GM10847 (cell line): ENCODE measurements around the gene FGFR4.

Experiments used
- POLR2A ChIP-seq: IDR thresholded peaks from 2 replicates; pipeline ENCODE4 v1.6.1; 2011; ENCODE audit not compliant: insufficient read length; ENCODE audit errors: extremely low read depth

FGFR4 gene

GRCh38 chr5:177086654-177087397 lies at the start of gene FGFR4:
TSS of gene FGFR4 (plus strand) at chr5:177086915. CDS start at chr5:177089603, 2,688 bp downstream.
- TF ChIP-seq POLR2A: no peak

GRCh38 chr5:177036921-177037320 lies 49.8 kb upstream of the FGFR4 start:
- no peak for TF ChIP-seq POLR2A

DNA sequence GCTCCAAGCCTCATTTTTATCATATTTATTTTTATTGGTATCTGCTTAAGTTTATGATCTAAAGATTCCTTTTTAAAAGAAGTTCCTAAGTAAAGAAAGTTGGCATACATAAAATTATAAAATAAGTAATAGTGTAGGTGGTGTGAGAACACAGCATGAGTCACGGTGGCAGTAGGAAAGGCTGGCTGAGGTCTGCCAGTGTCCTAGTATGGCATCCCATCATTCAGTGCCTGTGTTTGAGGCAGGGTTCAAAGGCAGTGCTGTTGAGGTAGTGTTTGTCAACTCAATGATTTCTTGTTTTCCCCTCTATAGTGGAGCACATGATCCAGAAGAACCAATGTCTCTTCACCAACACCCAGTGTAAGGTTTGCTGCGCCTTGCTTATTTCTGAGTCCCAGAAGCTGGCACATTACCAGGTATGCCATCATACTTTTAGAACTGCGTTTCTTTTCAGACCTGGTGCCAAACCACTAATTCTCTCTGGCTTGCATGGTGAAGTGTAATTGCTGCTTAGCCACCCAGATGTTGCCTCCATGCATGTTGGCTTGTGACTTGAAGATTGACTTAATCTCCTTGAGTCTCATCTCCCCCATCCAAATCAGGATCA lies 45.8 kb upstream of the FGFR4 start:
- no peak for TF ChIP-seq POLR2A

DNA sequence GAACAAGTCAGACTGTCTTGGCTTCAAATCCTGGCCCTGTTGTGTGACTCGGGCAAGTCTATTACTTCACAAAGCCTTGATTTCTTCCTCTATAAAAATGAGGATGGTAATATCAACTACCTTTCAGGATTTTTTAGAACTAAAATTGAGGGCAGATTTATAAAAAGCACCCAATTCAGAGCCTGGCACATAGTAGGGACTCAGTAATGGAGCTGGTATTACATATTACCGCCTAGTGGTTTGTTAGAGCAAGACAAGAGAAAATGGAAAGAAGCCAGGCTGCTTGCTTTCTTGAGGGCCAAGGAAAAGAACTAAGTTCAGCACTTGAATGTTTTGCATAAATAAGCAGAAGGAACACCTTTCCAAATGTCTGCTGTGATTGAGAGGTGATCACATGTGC lies 44.8 kb upstream of the FGFR4 start:
- TF ChIP-seq POLR2A: no peak

DNA sequence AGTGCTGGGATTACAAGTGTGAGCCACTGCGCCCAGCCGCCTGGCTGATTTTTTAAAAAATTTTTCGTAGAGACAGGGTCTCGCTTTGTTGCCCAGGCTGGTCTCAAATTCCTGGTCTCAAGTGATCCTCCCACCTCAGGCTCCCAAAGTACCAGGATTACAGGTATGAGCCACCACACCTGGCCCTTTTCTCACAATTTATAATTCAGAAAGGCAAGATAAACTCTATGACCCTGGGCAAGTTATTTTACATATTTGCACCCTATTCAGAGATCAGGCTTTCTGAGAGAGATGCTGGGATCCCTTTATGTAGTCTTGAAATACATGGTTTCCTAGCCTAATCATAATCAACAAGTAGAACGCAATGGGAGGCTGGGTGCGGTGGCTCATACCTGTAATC lies 43.6 kb upstream of the FGFR4 start:
- no peak for TF ChIP-seq POLR2A

GRCh38 chr5:177043958-177044357 lies 42.8 kb upstream of the FGFR4 start:
- no peak for TF ChIP-seq POLR2A

DNA sequence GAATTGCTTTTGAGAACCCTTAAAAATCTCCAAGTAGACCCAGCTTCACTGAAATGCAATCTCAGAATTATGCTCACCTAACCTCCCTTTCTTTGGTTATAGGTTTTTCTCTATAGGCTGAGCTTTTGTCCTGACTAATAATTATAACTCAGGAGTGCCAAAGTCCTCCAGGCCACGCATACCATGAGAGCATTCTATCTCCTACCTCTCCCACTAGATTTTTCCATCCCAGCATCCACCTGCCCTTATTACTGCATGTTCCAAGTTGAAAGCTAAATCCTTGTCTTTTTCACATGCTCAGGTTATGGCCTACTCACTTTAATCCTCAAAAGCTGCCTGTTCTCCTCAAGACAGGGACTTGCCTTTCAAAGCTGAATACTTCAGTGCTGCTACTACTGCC lies 42.1 kb upstream of the FGFR4 start:
- no peak for TF ChIP-seq POLR2A

DNA sequence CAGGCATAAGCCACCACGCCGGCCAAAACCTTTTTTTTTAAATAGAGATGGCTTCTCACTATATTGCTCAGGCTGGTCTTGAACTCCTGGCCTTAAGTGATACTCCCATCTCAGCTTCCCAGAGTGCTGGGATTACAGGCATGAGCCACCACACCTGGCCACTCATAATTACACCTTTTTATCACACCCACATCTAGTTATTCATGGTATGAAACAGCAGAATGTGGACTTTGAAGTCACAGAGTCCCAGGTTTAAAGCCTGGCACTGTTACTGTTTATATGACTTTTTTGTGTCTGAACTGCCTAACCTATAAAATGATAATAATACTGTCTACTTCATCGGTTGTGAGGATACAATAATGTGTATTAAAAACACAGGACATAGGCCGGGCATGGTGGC lies 41.1 kb upstream of the FGFR4 start:
- TF ChIP-seq POLR2A: no peak

DNA sequence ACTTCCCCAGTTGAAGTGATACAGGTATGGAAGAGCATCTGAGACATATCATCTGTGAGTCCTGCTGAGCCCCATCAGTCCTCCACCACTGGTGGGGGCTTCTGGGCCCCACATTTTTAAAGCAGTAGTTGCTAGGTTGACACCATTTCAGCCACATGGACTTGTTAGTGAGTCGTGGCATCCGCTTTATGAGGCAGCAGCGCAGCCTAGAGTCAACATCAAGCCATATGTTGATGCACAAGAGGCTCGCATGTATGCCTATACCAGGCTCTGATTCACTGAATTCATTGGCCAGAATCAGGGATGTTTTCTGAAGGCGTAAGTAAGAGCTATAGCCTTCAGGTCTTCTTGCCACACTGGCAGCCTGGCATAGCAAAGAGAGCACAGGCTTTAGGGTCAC lies 37.4 kb upstream of the FGFR4 start:
- no peak for TF ChIP-seq POLR2A

- no peak for TF ChIP-seq POLR2A
These were observed 22.0 kb upstream of the FGFR4 start for GRCh38 chr5:177064500-177065277.

- no peak for TF ChIP-seq POLR2A
These were observed 21.2 kb upstream of the FGFR4 start for GRCh38 chr5:177065491-177065890.

DNA sequence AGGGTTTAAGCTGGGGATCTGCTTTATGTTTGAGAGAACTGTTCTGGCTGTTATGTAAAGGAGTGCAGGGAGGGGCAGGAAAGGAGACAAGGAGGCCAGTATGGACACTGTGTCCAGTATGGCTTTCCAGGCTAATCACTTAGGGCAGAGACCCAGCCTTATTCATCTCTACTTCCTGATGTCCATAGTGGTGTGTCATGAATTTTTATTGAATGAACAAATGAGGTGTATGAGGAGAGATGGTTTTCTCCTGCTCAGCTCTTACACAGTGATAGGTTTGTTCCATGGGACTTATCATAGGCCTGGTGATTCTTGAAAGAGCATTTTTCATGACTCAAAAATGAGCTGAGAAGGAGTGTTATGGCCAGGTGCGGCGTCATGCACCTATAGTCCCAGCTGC lies 20.5 kb upstream of the FGFR4 start:
- TF ChIP-seq POLR2A: no peak

DNA sequence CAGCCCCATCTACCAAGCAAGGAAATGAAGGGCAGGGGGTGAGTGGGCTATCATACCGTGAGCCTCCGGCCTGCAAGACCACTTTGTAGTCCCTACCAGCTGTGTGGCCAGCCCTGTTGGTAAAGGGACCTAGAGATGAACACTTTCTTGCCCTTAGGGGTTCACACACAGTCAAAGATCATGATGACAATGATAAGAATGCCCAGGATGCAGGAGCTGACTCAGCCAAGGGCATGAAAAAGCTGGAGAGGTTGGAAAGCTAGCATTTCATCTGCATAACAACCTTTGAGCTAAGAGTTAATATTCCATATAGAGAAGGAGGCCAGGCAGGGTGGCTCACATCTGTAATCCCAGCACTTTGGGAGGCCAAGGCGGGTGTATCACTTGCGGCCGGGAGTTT lies 19.2 kb upstream of the FGFR4 start:
- no peak for TF ChIP-seq POLR2A

GRCh38 chr5:177070536-177071191 lies 16.1 kb upstream of the FGFR4 start:
- TF ChIP-seq POLR2A: no peak

DNA sequence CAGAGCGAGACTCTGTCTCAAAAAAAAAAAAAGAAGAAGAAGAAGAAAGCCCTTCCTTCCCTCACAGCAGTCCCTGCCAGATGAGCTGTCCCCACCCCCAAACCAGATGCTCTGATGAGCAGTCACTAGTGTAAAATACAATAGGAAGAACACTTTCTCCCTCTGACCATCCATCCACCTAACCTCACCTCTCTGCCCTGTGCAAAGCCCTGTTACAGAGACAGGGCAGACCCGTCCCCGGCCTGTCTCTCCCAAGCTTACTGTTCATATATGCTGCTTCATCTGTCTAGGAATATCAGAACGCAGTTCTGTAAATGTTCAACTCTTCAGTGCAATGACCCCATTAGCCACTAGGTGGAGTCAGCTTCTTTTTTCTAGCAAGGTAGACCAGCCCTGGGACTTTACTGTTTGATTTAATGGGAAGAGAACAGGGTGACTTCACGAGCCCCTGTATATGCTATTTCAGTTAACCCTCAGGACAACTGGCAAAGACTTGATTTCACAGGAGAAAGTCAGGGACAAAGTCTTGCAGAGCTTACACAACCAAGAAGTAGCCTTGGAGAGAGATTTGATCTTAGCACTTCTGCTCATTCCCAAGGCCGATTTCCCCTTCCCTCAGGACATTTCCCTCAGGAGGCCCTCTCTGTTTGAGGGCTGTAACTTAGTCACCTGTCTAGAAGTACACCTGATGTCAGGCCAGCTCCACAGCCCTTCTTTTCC lies 14.9 kb upstream of the FGFR4 start:
- TF ChIP-seq POLR2A: no peak
